Pulmonary artery endothelial cell (primary cell): ENCODE measurements around the gene CHAMP1. TPM values are rescaled to one million over a fixed set of nuclear protein-coding genes. Genes with fewer than 3 reads are reported as not detected.
"Not testable (repeated sequence)": the region's sequence is repeated elsewhere in the genome, so short reads cannot be mapped to it uniquely, and the experiment has no call there.

Experiments used
- DNase-seq: peaks from one replicate; pipeline ENCODE4 v3.0.0-alpha.2; 2011; ENCODE audit warnings: low read depth, low spot score
- total RNA-seq: library from RNA; depleted of rRNA; stranded (reverse); fragments of >200 nt; gene quantifications from 2 replicates; pipeline ENCODE4 v1.2.3, GENCODE V29; 2014

CHAMP1 gene
- total RNA-seq, 1 donor from 2014 or later = 10.0 TPM

DNA sequence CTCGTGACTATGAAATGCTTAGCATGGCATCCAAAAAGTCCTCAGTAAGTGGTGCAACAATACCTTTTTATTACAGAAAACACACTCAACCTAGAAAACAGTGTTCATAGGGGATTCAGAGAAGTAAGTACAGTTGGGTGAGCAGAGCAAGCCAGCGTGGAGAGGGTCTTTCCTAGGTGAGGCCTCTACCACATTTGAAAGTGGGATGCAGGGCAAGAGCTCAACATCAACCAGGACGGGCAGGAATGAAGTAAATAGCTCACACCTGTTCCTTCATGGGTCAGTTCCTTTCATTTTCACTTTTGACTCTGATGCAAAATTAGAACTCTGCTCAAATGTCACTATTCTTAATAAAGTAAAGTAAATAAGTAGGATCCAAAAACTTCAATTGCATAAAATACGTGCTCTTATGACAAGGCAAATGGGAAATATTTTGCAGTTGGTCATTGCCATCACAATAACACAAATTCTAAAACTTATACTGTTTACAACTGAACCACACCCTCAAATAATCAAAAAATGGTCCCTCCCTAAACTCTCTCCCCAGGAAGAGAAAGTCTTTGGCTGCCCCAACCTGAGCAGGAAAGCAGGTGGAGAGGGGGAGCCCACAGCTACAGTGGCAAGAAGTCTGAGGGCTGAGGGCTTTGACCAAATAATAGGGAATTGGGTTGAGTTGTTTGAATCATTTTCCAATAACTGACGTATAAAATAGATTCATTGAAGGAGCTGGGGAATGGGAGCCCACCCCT lies 20.2 kb downstream of the CHAMP1 start:
- DNase-seq = no peak

- DNase-seq = not testable (repeated sequence)
Measured at GRCh38 chr13:114336457-114336856, 22.2 kb downstream of the CHAMP1 start.

- DNase-seq = no peak
Measured at GRCh38 chr13:114338959-114339358, 24.7 kb downstream of the CHAMP1 start.

DNA sequence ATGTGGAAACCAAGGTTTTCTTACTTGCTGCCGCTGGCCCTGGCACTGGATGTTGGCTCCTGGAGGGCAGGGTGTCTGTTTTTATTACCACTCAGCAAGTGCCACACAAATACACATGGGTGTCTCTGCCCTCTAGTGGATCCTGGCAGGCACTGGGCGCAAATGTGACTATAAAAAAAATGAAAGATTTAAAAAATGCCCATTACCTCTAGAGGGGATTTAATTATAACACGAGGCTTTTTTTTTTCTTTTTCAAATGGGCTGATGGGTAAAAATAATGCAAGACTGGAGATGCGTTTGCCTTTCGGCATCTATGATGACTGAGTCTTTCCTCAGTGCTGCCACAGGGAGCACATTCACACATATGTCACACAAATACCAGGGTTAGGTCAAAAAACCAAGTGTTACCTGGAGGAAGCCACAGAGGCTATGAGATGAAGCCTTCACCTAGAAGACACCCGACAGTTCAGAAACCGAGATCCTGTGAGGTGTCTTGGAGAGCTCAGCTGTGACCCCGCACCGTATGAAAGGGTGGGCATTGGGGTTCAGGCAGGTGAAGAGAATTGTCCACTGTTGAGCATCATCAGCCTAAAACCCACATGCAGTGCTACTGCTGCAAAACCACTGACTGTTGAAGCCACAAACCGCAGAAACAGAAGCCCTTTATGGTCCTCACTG lies 25.7 kb downstream of the CHAMP1 start:
- DNase-seq = no peak

DNA sequence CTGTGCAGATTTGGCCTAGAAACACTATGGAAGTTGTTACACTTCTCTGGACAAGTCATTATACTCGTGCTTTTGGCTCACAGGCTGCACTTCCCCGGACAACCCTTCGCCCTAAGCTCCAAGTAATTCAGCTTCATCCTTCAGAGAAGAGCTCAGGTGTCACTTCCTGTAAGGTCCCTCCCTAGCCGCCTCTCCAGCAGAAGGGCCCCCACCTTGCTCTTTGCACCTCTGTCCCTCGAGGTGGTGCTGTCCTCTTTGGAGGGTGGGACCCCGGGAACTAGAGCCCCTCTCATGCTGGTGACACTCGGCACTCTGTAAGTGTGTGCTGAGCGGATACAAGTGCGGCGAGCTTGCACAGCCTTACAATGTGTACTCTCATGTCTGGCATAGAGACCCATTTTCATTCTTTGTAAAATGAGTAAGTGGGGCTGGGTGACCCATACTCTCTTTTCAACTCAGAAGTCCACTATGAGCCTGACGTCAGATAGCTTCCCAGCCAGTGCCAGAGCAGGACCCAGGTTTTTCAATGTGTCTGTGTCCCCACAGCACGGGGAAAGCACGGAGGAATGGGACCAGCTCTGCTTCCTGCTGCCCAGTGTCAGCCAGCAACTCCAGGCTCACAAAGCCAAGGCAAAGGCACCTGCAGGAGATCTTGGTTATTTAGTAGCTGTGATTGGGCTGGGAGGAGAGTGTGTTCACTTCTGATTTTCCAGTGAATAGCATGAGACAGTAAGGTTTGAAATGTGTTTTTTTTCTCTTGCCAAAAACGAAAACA lies 26.9 kb downstream of the CHAMP1 start:
- DNase-seq = no peak

GRCh38 chr13:114347256-114347655 lies 33.0 kb downstream of the CHAMP1 start:
- DNase-seq = not testable (repeated sequence)

DNA sequence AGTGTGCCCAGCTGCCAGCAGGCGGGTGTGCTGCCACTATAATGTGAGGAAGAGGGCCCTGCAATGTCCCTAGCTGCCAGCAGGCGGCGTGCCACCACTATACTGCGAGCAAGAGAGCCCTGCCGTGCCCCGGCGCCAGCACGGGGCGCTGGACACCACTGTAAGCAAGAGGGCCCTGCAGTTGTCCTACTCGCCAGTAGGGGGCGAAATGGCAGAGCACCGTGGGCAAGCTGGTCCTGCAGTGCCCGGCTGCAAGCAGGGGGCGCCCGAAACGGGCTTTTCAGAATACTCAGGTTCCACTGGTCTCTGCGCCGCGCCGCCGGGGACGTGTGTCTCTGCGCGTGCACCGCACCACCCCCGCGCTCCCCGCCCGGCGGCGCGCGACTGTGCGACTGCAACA lies 38.5 kb downstream of the CHAMP1 start:
- not testable (repeated sequence) for DNase-seq

GRCh38 chr13:114353382-114353781 lies 39.1 kb downstream of the CHAMP1 start:
- DNase-seq = not testable (repeated sequence)

Other genes starting within 250 kb of the CHAMP1 start
- gene RASA3, start 181.9 kb upstream of the CHAMP1 start, total RNA-seq = 41.0 and 41.5 TPM in 2 replicates
- gene CFAP97D2, start 135.2 kb upstream of the CHAMP1 start, total RNA-seq = not detected in 2 replicates
- gene CDC16, start 79.6 kb upstream of the CHAMP1 start, total RNA-seq = 40.7 and 45.4 TPM in 2 replicates
- 18.3 and 21.9 TPM in 2 replicates for gene UPF3A, start 32.9 kb upstream of the CHAMP1 start, total RNA-seq